Measurements from ENCODE around the gene SLC22A1. TPM values are rescaled to one million over a fixed set of nuclear protein-coding genes. Genes with fewer than 3 reads are reported as not detected.

The SLC22A1 gene
- total and polyA plus RNA-seq, 2 donors (not counting 1 experiment from before 2014, with no cell fraction given): 0.18 to 1.5 TPM

GRCh38 chr6:160134779-160135547 lies 13.3 kb downstream of the SLC22A1 start:
- Mint-ChIP-seq H3K9me3 (ENCODE audit: insufficient read depth) (no peaks in the 10 kb centered on the region), H3K27me3 (no peaks in the 10 kb centered on the region), H3K27ac (no peak overlapping the region), H3K4me3 (no peak overlapping the region), H3K4me1 (no peaks in the 10 kb centered on the region)
- Histone ChIP-seq H3K4me1 (ENCODE audit: control insufficient read depth in 2 of 2, insufficient read depth in 2 of 2, low read length in 2 of 2) (peaks cover 0 to 4% of the 10 kb centered on the region in 2 donors), H3K4me3 (ENCODE audit: control extremely low read depth in 1 of 5, extremely low read depth in 1 of 5, insufficient read depth in 1 of 5, low read depth in 2 of 5, low read length in 4 of 5) (no peak overlapping the region), H3K79me2 (ENCODE audit: control insufficient read depth, insufficient read depth, low read length) (no peaks in the 10 kb centered on the region), H3K36me3 (replicated peaks in 1 of 2; ENCODE audit: control extremely low read depth in 1 of 2, control insufficient read depth in 1 of 2, extremely low read depth in 1 of 2, insufficient read depth in 2 of 2, low read length in 1 of 2) (no peaks in the 10 kb centered on the region), H4K20me1 (ENCODE audit: control insufficient read depth, insufficient read depth, low read length, poor library complexity, severe bottlenecking) (no peaks in the 10 kb centered on the region), H3K27me3 (replicated peaks in 1 of 4; ENCODE audit: control extremely low read depth in 1 of 4, control insufficient read depth in 3 of 4, insufficient read depth in 4 of 4, low read length in 3 of 4) (no peaks in the 10 kb centered on the region), H3K9ac (ENCODE audit: low read length) (no peak overlapping the region), H3K9me3 (ENCODE audit: control extremely low read depth in 1 of 3, control insufficient read depth in 2 of 3, insufficient read depth in 1 of 3, low read length in 2 of 3) (no peaks in the 10 kb centered on the region), H3K27ac (ENCODE audit: low read length in 2 of 2) (no peak overlapping the region), H2AFZ (ENCODE audit: insufficient read depth, low read depth, low read length, poor library complexity, severe bottlenecking) (no peak overlapping the region), H3K4me2 (replicated peaks; ENCODE audit: low read depth, low read length, poor library complexity, severe bottlenecking) (no peak overlapping the region)
- ATAC-seq (ENCODE audit: low read depth) (no peak), DNase-seq (no peak)
- intact Hi-C loops (cut with micrococcal nuclease): no loop called here
- TF ChIP-seq, protein P1, sequence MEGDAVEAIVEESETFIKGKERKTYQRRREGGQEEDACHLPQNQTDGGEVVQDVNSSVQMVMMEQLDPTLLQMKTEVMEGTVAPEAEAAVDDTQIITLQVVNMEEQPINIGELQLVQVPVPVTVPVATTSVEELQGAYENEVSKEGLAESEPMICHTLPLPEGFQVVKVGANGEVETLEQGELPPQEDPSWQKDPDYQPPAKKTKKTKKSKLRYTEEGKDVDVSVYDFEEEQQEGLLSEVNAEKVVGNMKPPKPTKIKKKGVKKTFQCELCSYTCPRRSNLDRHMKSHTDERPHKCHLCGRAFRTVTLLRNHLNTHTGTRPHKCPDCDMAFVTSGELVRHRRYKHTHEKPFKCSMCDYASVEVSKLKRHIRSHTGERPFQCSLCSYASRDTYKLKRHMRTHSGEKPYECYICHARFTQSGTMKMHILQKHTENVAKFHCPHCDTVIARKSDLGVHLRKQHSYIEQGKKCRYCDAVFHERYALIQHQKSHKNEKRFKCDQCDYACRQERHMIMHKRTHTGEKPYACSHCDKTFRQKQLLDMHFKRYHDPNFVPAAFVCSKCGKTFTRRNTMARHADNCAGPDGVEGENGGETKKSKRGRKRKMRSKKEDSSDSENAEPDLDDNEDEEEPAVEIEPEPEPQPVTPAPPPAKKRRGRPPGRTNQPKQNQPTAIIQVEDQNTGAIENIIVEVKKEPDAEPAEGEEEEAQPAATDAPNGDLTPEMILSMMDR (IDR thresholded peaks at IDR 0.05): no peak
- no peak for TF ChIP-seq EZH2 (IDR thresholded peaks at IDR 0.05; ENCODE audit: borderline replicate concordance, insufficient read depth, low read depth, low read length, poor library complexity, severe bottlenecking)
- CTCF ChIA-PET: no interaction called here
- 97% methylated on average over 3 of the region's 6 CpGs for WGBS (ENCODE audit: insufficient coverage)
- POLR2A ChIA-PET: no interaction called here

- H3K27me3 ChIP-seq (replicated peaks in 1 of 4; ENCODE audit: control extremely low read depth in 1 of 4, control insufficient read depth in 3 of 4, insufficient read depth in 4 of 4, low read length in 3 of 4): no peaks in the 10 kb centered on the region
- H3K9ac ChIP-seq (ENCODE audit: low read length): no peak overlapping the region
- Mint-ChIP-seq H3K9me3 (ENCODE audit: insufficient read depth) (no peaks in the 10 kb centered on the region), H3K4me1 (no peaks in the 10 kb centered on the region), H3K27ac (no peak overlapping the region), H3K27me3 (no peaks in the 10 kb centered on the region), H3K4me3 (no peak overlapping the region)
- H3K27ac ChIP-seq (ENCODE audit: low read length in 2 of 2): no peak overlapping the region
- POLR2A ChIA-PET: no interaction called here
- H4K20me1 ChIP-seq (ENCODE audit: control insufficient read depth, insufficient read depth, low read length, poor library complexity, severe bottlenecking): no peaks in the 10 kb centered on the region
- TF ChIP-seq EZH2 (IDR thresholded peaks at IDR 0.05; ENCODE audit: borderline replicate concordance, insufficient read depth, low read depth, low read length, poor library complexity, severe bottlenecking): no peak
- TF ChIP-seq, protein P1 (IDR thresholded peaks at IDR 0.05): no peak
- H2AFZ ChIP-seq (ENCODE audit: insufficient read depth, low read depth, low read length, poor library complexity, severe bottlenecking): no peak overlapping the region
- H3K79me2 ChIP-seq (ENCODE audit: control insufficient read depth, insufficient read depth, low read length): no peaks in the 10 kb centered on the region
- H3K4me3 ChIP-seq (ENCODE audit: control extremely low read depth in 1 of 5, extremely low read depth in 1 of 5, insufficient read depth in 1 of 5, low read depth in 2 of 5, low read length in 4 of 5): no peak overlapping the region
- H3K36me3 ChIP-seq (replicated peaks in 1 of 2; ENCODE audit: control extremely low read depth in 1 of 2, control insufficient read depth in 1 of 2, extremely low read depth in 1 of 2, insufficient read depth in 2 of 2, low read length in 1 of 2): no peaks in the 10 kb centered on the region
- H3K4me1 ChIP-seq (ENCODE audit: control insufficient read depth in 2 of 2, insufficient read depth in 2 of 2, low read length in 2 of 2): peaks cover 0 to 4% of the 10 kb centered on the region in 2 donors
- DNase-seq (no peak), ATAC-seq (ENCODE audit: low read depth) (no peak)
- H3K4me2 ChIP-seq (replicated peaks; ENCODE audit: low read depth, low read length, poor library complexity, severe bottlenecking): no peak overlapping the region
- no peaks in the 10 kb centered on the region for H3K9me3 ChIP-seq (ENCODE audit: control extremely low read depth in 1 of 3, control insufficient read depth in 2 of 3, insufficient read depth in 1 of 3, low read length in 2 of 3)
- CTCF ChIA-PET: no interaction called here
- intact Hi-C loops (cut with micrococcal nuclease): no loop called here
- WGBS (ENCODE audit: insufficient coverage): 75% methylated on average over 17 of the region's 21 CpGs
Observed at GRCh38 chr6:160135907-160136655, 14.5 kb downstream of the SLC22A1 start.

Measured in B cell (primary cell).